ENCODE results near the gene TIMP2.

Gene TIMP2

DNA sequence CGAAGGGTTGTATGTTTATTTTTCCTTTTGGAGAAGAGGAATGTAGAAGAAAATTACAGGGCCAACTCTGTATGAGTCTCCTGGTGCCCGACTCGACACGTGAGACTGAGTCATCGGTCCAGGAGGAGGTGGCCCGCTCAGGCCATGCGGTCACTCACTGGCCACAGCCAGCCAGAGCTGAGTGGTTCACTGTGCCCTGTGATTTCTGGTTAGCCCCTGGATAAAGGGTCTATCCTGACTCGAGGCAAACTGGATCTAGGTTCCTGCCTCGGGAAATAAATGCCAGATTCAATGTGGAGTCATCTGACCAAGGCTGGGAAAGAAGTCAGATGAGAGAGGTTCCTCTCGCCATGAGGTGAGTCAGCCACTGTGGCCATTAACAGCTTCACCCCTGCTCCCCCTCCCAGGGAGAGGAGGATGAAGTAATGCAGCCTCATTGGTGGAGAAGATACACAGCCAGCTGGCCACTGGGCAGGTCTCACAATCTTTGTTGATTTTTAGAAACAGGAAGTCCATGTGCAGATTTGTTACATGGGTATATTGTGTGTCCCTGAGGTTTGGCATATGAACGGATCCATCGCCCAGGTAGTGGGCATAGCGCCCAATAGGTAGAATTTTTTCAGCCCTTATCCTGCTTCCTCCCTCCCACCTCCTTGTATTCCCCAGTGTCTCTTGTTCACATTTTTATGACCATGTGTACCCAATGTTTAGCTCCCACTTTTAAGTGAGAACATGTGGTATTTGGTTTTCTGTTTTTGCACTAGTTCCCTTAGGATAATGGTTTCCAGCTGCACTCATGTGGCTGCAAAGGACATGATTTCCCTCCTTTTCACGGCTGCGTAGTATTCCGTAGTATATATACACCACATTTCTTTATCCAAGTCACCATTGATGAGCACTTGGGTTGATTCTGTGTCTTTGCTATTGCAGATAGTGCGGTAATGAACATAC, 62.8 kb downstream of the TIMP2 start:
- DNase-seq = peak; percentile 86 to 91

DNA sequence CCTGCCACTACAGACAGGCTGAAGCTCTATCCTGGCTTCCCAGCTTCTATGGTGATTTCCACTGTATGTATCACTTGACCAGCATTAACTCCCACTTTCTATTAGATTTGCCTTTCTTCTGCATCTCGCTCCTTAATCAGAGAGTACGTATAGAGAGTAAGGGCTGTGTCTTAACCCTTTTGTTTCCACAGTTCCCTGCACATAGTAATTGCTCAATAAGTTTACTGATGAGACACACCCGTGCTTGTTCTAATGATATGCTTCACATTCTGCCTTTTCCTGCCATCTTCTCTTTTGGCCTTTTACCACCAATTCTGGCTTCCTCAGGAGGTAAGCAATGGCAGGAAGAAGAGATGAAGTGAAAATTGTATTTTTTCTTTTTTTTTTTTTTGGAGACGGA, 64.0 kb downstream of the TIMP2 start:
- no peak for DNase-seq

DNA sequence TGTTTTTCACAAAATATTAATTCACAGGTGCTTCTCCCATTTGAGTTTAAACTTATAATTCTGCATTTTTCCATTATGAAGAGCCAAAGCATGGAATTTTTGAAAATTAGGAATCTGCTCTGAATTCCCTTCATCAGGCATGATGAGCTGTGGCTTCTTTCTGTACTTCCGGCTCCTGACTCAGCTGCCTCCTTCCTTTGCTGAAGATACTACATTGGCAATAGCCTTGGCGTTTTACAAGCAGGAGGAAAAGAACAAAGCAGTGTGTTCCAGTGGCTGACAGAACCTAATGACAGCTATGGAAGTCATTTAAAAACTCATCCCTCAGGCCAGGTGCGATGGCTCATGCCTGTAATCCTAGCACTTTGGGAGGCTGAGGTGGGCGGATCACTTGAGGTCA, 66.1 kb downstream of the TIMP2 start:
- DNase-seq = no peak

DNA sequence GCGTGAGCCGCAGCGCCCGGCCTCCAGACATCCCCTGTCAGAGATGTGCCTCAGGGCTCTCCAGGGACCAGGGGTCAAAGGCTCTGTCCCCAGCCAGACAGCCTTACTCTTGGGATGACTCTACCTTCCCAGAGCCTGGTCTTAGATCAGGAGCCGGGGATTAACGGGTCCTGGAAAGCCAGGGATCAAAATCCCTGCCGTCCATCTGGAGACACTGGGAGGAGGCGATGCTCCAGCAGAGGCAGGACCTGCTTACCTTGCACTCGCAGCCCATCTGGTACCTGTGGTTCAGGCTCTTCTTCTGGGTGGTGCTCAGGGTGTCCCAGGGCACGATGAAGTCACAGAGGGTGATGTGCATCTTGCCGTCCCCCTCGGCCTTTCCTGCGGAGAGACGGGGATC, 67.9 kb downstream of the TIMP2 start:
- no peak for DNase-seq

DNA sequence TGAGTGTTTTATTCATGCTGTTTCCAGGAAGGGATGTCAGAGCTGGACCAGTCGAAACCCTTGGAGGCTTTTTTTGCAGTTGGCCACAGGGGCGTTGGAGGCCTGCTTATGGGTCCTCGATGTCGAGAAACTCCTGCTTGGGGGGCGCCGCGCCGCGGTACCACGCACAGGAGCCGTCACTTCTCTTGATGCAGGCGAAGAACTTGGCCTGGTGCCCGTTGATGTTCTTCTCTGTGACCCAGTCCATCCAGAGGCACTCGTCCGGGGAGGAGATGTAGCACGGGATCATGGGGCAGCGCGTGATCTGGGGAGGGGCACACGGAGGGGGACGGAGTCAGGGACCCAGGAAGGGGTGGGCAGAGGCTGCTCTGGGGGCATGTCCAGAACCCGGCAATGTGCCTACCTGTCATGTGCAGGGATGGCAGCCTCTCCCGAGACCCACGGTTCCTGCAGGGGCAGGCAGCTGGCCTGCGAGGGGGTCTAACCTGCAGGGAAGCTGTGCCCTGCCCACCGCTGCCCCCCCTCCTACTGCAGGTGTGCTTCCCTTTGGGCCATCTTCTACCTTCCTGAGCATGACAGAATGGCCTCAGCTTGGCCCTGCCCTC, 69.5 kb downstream of the TIMP2 start:
- DNase-seq = no peak

DNA sequence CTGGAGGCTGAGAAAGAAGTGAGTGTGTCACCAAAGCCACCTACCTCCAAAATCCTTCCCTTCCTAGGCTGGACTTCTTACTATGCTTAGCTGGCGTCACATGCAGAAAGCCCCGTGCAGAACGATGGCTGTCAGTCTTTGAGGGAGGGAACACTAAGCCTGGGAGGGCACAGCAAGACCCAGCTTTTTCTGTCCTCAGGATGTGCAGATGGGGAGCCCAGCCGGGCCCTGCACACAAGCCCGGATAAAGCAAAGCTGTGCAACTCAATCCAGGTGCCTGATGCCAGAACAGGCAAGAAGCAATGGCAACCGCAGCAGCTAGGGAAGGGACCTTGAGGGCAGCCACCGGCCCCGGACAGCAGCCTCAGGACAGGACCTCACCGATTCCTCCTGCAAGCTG, 70.7 kb downstream of the TIMP2 start:
- no peak for DNase-seq

DNA sequence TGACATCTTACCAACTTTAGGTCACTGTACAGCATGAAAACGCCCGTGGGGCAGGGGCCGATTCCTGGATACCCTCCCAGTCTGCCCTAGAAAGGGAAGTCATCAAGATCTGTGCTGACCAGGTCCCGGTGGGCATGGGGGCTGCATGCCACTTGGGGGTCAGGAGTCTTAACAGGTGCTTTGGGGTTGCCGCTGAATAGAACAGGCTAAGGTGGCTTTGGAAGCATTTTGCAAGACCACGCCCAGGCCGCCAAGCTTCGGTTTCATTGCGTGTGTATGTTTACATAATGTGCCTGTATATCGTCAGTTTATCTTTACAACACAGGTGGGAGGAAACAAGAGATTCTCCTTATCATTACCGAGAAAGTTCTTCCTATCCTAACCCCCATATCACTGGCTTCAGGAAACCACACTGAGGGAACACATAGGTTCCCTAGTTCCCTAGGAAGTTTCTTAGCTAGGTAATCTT, 71.2 kb downstream of the TIMP2 start:
- no peak for DNase-seq

DNA sequence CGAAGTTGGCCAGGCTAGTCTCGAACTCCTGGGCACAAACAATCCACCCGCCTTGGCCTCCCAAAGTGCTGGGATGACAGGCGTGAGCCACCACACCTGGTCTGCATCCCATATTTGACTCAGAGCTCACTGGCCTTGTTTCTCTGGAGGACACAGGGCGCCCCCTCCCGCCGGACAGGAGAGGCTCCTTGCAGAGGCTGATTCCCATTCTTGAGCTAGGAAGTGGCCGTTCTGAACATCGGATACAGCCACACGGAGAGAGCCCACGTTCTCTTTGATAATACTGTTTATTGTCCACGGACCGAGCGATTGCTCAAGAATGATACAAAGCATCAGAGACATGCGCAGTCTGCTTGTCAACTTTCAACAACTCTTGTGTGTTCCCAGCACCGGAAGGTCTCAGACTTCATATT, 72.5 kb downstream of the TIMP2 start:
- no peak for DNase-seq

DNA sequence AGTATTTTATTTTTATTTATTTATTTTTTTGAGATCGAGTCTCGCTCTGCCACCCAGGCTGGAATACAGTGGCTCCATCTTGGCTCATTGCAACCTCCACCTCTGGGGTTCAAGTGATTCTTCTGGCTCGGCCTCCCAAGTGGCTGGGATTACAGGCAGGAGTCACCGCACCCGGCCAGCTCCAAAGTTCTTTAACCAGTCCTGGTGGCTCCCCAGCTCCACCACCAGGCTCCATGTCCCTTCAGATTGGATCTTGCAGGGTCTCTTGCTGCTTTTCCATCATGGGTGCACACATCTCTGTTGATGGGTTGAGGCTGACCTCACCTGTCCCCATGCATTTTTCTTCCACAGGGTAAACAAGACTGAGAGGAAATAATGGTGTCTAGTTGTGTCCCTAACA, 76.2 kb downstream of the TIMP2 start:
- no peak for DNase-seq

DNA sequence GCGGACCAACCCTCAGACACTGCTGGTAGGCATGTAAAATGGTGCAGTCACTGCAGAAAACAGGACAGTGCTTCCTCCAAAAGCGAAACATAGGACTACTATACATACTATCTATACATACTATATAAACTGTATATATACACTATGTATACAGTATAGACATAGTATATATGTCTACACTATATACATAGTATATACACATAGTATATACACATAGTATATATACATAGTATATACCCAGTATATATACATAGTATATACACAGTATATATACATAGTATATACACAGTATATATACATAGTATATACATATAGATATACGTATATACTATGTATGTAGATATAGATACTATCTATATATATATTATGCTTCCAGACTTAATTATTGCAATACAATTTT, 78.1 kb downstream of the TIMP2 start:
- DNase-seq = no peak

DNA sequence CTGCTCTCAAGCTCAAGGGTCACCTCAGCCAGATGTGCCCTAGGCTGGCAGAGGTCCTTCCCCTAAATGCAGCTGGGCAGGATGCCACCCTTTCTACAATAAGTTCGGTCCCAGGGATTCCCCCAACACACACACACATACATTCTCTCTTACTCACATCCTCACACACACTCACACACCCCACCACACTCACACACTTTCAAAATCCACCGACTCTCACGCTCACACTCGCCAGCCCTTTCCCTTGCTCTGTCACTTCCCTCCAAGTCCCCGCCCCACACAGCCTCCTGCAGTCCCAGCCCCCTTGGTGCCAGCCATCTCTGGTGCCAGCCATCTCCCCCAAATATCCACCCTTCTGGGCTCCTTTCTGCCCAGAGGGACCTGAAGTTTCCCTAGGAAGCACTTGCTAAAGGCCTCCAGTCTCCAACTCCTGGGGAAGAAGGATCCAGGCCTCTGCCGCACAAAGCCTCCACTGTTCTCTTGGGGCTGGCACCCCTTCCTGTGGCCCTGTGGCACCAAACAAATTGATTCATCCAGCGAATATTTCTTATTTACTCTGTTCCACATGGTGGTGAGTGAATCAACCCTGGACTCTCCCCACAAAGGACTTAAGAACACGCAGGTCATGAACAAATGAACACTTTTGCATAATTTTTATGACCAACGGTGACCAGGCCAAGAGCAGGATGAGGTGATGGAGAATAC, 80.7 kb downstream of the TIMP2 start:
- no peak for DNase-seq

DNA sequence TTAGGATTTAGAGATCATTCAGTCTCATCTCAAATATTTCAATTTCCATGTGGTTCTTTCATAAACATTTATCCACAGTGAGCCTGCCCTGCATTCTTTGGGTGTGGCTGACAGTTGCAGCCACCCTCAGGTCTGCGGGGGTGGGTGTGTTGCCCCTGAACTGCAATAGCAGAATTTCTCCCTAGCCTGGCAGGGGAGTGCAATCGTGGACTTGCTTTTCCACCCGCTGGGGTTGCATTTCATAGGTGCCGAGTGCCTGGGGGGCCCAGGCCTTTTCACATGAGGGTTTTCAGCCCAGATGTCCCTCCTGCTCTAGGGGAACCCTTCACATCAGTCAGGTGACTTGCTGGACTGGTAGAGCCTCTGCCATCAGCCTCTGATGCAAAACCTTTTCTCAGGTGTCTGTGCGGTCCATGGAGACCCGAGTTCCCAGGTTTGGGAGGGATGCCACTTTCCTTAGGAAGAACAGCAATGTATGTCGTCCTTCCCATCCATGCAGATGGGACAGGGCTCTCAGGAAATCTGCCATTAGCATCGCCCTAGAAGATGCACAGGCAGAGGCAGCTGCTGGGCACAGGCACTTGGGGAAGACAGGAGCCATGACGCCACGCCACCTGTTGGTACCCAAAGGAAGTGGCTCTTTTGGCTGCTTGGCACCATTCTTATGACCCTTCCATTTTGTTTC, 82.2 kb downstream of the TIMP2 start:
- DNase-seq = peak in 1 of 2 experiments; percentile 27

DNA sequence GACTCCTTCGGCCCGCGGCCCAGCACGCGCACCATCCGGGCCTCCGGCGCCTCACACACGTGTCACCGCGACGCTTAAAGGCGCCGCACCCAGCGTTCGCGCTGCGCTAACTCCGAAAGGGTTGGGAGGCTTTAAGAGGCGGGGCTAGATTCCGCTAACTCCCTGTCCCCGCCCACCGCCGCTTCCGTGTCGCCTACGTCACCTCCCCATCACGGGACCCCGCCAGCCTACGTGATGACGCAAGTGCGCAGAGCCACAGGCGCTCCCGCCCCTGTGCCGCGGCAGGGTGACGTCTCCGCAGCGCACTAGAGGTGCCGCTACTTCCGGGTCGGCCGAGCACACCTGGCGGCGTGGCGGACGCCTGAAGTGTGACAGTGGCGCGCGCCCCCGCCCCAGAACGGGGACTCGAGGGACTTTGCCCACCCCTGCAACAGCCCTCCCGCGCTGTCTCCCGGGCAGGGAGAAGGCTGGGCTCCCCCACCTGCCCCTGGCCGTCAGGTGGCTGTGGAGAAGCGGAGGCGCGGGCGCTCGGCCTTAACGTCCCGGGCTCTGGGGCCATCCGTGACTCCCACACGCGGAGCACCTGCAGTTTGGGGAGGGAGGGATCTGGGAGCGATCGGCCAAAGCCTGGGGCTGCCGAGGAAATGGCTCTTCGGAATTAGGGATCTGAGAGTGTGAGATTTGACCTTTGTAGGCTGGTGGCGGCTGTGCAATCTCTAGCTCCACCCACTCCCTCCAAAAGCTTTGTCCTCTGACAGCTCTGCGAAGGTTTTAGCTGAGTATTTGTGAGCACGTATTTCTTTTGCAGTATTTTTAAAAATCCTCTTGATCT, 84.2 kb downstream of the TIMP2 start, which contains the start of gene USP36:
TSS of gene USP36 (minus strand) at position 35 of the 832 bp plus-strand sequence. CDS start 4,451 bp downstream, outside the sequence.
- peak; percentile 89 to 97 for DNase-seq

DNA sequence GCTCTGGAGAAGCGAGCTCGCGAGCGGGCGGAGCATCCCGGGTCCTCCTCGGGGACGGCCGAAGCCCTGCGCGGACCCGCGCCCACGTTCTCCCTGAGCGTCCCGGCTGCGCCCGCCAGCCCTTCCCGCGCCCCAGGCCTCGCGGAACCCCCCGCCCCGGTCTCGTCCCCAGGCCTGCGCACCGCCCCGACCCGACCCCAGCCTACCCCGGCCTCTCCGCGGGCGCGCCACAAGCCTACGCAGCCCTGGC, 84.7 kb downstream of the TIMP2 start:
- no peak for DNase-seq

DNA sequence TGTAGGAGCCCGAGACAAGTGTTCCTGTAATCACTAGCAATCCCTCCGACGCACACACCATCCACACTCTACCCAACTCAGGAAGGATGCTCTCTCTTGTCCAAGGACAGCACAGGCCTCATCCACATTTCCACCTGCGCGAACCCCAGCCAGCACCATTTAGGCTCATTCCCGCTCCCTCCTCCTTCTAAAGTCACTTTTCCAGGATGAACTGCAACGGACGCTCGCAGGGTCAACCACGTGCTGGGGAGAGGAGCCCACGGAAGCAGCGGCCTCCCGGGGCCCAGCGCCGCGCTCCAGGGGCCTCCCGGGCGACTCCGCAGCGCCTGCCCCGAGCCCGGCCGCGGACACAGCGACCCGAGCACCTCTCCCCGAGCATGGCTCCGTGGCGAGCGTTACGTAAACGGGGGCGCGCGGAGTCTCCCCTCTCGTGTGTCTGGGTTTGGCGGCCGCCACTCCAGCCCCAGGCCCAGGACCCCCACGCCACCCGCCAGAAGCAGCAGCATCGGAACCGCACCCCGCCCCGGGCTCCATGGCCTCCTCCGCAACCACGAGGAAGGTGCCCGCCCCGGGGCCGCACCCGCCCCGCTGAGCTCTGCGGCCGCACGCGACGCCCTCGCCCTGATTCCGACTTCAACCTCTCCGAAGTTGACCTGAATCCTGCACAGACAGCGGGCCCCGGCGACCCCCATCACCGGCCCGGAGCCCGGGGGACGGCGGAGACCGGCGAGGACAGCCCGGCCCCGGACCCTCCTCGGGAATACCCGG, 85.2 kb downstream of the TIMP2 start:
- peak in 1 of 2 experiments; percentile 21 for DNase-seq

DNA sequence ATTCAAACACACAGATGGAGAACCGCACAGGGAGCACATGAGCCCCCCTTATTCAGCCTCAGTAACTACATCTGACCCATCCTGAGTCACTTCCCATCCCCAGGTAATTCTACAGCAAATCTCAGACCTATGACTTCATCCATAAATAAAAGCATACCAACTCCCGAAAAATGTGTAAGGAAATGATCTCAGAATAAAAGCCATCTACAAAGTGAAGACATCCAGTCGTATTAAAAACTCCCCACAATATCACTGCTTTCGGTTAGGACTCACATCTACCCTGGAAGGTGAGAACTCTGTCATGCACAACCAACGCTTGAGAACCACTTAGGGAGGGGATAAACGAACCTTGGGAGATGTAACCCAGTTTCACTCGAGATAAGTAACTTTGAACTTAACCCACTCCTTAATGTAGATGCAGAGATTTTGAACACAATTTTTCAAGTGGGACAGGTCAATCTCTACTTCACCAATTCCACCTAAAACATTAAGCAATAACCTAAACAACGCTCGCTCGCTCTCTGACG, 85.9 kb downstream of the TIMP2 start:
- no peak for DNase-seq

DNA sequence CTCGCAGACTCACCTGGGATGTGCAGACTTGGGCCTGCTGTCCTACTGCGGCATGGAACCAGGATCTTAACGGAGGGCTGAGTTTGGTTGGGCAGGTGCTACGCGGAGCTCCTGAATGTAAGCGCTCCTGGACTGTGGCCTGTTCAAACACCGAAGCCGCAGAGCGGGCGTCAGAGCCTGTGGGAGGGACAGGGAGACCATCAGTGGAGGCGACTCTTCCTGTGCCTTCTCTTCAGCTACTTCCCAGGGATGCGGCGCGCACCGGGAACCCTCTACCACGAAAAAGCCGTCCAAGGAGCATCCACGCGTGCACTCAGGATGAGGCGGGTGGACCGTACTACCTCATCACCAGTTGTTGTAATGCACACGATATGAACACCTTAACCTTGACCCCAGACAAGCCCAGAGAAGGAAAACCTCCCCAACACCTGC, 86.6 kb downstream of the TIMP2 start:
- DNase-seq = no peak

DNA sequence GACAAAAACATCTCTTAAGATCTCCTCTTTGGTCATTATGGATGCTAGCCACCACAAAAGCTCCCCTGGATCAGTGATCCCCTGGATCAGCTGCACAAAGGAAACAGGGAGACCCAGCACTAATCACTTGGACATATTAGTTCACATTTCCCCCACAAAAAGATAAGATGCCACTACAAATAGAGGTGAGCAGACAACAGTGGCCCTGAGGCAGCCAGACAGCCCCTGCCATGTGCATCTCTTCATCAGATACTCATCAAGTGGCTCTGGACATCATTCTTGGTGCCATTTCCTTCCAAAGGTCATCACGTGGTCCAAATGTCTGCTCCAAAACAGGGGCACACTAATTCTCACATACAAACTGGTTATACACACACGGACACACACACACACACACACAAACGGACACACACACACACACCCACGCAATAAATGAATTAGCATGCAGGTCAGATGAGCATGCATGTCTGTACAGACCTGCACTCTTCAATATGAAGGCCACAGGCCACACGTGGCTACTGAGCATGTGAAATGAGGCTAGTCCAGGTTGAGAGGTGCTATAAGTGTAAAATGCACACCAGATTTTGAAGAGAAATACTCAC, 88.7 kb downstream of the TIMP2 start:
- no peak for DNase-seq

DNA sequence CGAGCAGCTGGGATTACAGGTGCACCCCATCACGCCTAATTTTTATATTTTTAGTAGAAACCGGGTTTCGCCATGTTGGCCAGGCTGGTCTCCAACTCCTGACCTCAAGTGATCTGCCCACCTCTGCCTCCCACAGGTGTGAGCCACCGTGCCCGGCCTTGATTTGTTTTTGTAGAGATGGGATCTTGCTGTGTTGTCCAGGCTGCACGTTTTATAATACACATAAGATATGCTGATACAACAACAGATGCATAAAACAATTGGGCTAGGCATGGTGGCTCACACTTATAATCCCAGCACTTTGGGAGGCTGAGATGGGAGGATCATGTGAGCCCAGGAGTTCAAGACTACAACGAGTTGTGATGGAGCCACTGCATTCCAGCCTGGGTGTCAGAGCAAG, 90.6 kb downstream of the TIMP2 start:
- no peak for DNase-seq

DNA sequence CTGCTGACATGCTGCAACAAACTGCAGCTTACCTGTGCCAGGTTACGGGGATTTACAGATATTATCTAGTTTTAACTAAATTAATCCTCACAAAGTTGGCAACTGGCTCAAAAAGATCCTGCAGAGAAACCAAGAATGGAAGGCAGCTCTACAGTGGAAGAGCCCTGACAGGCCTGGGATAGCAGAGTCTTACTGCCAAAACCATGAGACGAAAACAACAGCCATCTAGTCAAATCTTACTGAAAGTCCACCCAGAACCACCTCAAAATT, 92.7 kb downstream of the TIMP2 start:
- DNase-seq = no peak
